DND-41 (cell line): ENCODE data around the gene PAWR.

Experiments
- EZH2 ChIP-seq: IDR thresholded peaks from 3 replicates; pipeline ENCODE4 v1.6.1; 2012; ENCODE audit warnings: borderline replicate concordance, low read depth, mild to moderate bottlenecking, moderate library complexity, low read length, inconsistent platforms; ENCODE audit not compliant: severe bottlenecking
- TF ChIP-seq, protein P1 (sequence below): IDR thresholded peaks from 2 replicates; pipeline ENCODE4 v1.5.1; 2012; ENCODE audit warnings: borderline replicate concordance, low read length, moderate library complexity, mild to moderate bottlenecking; ENCODE audit not compliant: poor library complexity, severe bottlenecking; ENCODE audit errors: extremely low read depth

DNA sequence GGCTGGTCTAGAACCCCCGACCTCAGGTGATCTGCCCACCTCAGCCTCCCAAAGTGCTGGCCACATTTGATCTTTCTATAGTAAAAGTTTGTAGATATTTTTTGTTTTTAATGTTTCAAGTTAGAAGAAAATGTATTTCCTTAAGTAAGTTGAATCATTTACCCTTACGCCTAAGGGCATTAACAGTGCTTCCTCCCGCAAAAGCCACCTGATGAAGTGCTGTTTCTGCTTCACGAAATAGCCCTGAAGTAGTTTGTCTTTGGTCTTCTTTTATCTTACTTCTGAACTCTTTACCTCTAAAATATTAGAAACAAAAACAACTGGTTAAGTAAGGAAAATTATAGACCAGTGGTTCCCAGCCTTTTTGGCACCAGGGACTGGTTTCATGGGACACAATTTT, 22.7 kb downstream of the PAWR start:
- TF ChIP-seq, protein P1, sequence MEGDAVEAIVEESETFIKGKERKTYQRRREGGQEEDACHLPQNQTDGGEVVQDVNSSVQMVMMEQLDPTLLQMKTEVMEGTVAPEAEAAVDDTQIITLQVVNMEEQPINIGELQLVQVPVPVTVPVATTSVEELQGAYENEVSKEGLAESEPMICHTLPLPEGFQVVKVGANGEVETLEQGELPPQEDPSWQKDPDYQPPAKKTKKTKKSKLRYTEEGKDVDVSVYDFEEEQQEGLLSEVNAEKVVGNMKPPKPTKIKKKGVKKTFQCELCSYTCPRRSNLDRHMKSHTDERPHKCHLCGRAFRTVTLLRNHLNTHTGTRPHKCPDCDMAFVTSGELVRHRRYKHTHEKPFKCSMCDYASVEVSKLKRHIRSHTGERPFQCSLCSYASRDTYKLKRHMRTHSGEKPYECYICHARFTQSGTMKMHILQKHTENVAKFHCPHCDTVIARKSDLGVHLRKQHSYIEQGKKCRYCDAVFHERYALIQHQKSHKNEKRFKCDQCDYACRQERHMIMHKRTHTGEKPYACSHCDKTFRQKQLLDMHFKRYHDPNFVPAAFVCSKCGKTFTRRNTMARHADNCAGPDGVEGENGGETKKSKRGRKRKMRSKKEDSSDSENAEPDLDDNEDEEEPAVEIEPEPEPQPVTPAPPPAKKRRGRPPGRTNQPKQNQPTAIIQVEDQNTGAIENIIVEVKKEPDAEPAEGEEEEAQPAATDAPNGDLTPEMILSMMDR, result no peak
- TF ChIP-seq EZH2, result no peak
